GM18498 (cell line): ENCODE measurements around the gene SULF2.
"Not testable (repeated sequence)": the region's sequence is repeated elsewhere in the genome, so short reads cannot be mapped to it uniquely, and the experiment has no call there.

Experiments
- ATAC-seq: cut with Tn5 transposase; IDR thresholded peaks from one replicate; pipeline ENCODE4 v1.9.1; 2021; ENCODE audit warnings: mild to moderate bottlenecking, moderate library complexity; ENCODE audit not compliant: unreplicated experiment

Gene SULF2

GRCh38 chr20:47805951-47806350, 20.7 kb upstream of the SULF2 start:
- no peak for ATAC-seq

GRCh38 chr20:47804972-47805371, 19.7 kb upstream of the SULF2 start:
- ATAC-seq, result not testable (repeated sequence)

DNA sequence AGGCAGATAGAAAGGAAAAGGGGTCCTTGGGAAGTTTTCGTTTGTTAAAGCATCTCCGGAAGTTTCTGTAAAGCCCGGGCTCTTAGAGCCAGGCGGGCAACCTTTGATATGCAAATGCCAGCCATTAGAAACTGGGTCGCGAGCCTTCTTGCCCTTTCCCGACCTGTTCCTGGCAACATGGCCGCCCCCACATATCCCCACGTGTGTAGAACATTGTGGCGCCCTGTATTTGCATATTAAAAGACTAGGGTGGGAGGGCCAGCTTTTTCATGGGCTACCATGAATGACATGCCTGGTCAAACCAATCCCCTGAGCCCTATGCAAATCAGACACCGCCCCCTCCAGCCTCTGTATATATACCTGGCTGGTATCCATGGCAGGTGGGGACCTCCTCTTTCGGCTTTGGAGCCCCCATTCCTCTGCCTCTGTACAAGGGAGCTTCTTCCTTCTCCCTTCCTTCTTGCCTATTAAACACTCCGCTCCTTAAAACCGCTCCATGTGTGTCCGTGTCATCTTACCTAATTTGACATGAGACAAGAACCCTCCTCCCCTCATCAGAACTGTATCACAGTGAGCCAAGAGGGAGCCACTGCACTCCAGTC, 19.0 kb upstream of the SULF2 start:
- ATAC-seq, result not testable (repeated sequence)

DNA sequence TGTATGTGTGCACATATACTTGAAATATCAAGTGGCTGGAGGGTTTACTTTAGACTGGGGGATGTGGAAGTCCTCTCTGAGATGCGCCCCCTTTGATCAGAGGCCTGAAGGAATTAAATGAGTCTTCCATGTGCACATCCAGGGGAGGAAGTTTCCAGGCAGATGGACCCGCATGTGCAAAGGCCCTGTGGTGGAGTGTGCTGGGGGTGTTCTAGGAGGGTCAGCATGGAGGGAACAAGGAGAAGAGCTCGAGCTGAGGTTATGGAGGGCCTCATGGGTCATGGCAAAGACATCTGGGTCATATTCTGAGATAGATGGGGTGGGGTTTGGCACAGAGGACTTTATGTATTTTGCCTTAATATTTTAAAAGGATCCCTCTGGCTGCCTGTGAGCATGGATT, 17.7 kb upstream of the SULF2 start:
- ATAC-seq, result no peak

DNA sequence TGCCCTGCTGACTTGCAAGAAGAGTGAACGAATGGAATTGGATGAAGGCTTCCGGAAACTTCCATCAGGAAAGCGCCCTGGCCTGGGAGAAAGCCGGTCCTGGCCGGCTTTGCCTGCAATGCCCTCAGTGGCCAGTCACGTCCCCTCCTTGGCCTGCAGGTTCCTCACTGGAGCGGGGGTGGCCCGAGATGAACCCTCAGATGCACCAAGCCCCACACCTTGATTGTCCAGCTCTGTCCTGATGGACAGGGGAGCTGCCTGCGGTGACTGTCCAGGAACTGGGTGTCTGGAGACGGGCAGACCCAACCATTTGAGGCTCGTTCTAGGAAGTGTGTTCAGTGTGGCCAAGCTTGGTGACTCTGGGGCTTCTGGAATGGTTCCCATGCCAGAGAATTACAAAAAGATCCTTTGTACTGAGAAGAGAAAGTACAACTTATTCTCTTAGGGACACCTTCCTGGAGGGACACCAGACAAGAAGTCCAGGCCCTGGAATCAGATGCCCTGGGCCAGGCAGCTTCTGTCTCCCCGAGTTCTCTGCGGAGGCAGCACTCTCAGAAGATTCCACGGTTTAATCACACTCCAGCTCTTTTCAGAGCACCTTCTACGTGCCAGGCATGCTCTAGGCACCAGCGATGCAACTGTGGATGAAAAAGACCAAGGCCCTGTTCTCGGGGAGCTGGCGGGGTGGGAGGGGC, 17.1 kb upstream of the SULF2 start:
- no peak for ATAC-seq

GRCh38 chr20:47801759-47802158, 16.5 kb upstream of the SULF2 start:
- no peak for ATAC-seq

DNA sequence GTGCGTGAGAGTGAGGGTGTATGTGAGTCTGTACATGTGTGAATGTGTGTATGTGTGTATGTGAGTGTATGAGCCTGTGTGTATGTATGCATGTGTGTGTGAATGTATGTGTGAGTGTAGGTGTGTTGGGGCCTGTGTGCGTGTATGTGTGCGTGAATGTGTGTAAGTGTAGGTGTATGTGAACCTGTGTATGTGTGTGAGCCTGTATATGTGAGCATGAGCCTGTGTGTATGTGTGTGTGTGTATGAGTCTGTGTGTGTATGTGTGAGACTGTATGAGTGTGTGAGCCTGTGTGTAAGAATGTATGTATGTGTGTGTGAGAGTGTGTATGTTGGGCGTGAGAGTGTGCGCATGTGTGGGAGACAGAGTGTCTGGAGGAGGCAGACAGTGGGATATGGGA, 15.8 kb upstream of the SULF2 start:
- ATAC-seq, result no peak

DNA sequence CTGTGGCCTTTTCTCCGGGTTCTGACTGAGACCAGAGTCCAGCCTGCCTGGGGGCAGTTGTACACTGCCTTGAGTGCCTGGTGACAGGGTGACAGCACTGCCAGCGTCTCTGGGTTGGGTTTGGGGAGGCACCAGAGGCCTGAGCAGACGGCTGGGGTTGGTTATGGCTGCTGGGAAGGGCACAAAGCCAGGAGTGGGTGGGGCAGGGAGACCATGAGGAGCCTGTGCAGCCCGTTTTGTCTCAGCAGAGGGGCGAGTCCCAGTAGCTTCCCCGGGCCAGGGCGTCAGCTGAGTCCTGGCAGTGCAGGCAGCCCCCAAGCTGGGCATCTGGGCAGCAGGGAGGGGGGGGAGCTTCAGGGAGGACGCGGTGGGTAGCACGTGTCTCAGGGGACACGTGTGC, 15.3 kb upstream of the SULF2 start:
- no peak for ATAC-seq

GRCh38 chr20:47799116-47799715, 13.9 kb upstream of the SULF2 start:
- no peak for ATAC-seq

GRCh38 chr20:47796971-47797370, 11.7 kb upstream of the SULF2 start:
- no peak for ATAC-seq

GRCh38 chr20:47795214-47795907, 10.1 kb upstream of the SULF2 start:
- ATAC-seq, result no peak

DNA sequence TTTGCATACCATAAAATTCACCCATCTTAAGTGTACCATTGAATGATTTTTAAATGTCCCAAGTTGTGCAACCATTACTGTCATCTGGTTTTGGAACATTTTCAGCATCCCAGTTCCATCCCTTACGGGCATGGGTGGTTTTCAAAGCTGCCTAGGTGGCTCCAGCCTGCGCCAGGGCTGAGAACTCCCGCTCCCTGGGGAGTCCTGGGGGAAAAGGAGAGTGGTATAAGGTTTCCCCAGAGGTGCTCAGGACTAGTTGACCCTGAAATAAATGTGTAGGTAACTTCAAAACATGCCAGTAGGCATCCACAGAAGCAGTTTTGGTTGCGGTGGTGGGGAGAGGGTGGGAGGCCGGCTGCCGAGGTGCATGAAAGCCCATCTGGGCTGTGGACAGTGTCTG, 9.0 kb upstream of the SULF2 start:
- ATAC-seq, result not testable (repeated sequence)

GRCh38 chr20:47792021-47792618, 6.8 kb upstream of the SULF2 start:
- ATAC-seq, result no peak

- ATAC-seq, result no peak
These were observed 5.9 kb upstream of the SULF2 start for GRCh38 chr20:47791084-47791599.

GRCh38 chr20:47790580-47790965, 5.3 kb upstream of the SULF2 start:
- ATAC-seq, result no peak

- no peak for ATAC-seq
These were observed 4.7 kb upstream of the SULF2 start for GRCh38 chr20:47789764-47790579.

DNA sequence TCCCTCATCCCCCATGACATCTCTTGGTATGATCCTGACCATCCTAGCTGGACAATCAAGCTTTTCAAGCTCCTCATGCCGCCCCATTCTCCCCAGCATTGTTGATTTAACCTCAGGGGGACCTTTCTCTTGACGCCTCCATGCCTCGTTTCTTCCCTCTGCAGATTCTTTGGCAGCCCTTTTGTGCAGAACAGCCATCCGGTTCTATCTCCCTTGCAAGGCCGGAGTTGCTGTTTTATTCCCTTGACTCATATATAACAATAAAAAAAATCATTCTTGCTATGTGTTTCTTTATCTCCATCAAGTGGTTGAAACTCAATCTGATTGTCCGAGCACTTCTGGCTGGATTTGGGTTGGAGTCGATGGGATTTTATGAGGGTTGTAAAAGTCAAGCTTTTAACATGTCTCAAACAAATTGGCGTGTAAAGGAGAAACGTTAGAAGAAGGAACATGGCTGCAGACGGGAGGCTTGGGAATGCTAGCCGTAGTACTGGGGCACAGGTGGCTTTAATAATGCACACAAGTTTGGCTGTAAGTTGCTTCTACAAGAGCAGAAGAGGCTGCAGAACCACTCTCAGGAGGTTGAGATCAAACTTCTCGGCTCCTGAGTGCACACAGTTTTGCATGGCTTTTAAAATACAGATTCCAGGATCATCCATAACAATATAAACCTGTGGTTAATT, 3.9 kb upstream of the SULF2 start:
- ATAC-seq, result no peak

- no peak for ATAC-seq
These were observed 3.4 kb upstream of the SULF2 start for GRCh38 chr20:47788741-47789080.

- no peak for ATAC-seq
These were observed 1.5 kb upstream of the SULF2 start for GRCh38 chr20:47786765-47787107.
